GM21529 (cell line): ENCODE results near the gene HEXB.
A peak's percentile ranks its signal among the peaks of the same experiment; 100 is the strongest.
"Not testable (repeated sequence)": the region's sequence is repeated elsewhere in the genome, so short reads cannot be mapped to it uniquely, and the experiment has no call there.

Experiments used
- ATAC-seq: cut with Tn5 transposase; IDR thresholded peaks from one replicate; pipeline ENCODE4 v1.9.1; 2021; ENCODE audit not compliant: unreplicated experiment

Gene HEXB

GRCh38 chr5:74657165-74657564, 27.9 kb upstream of the HEXB start:
- no peak for ATAC-seq

GRCh38 chr5:74659172-74659571, 25.9 kb upstream of the HEXB start:
- ATAC-seq = no peak

GRCh38 chr5:74660140-74660539, 24.9 kb upstream of the HEXB start:
- no peak for ATAC-seq

- no peak for ATAC-seq
Measured at GRCh38 chr5:74660873-74661272, 24.2 kb upstream of the HEXB start.

GRCh38 chr5:74664551-74664950, 20.5 kb upstream of the HEXB start:
- ATAC-seq = no peak

- ATAC-seq = no peak
Measured at GRCh38 chr5:74665273-74665672, 19.8 kb upstream of the HEXB start.

- no peak for ATAC-seq
Measured at GRCh38 chr5:74665816-74666215, 19.2 kb upstream of the HEXB start.

GRCh38 chr5:74667396-74667795, 17.6 kb upstream of the HEXB start:
- ATAC-seq = no peak

- no peak for ATAC-seq
Measured at GRCh38 chr5:74669821-74670220, 15.2 kb upstream of the HEXB start.

- no peak for ATAC-seq
Measured at GRCh38 chr5:74670396-74671038, 14.5 kb upstream of the HEXB start.

- ATAC-seq = no peak
Measured at GRCh38 chr5:74672215-74672877, 12.7 kb upstream of the HEXB start.

- ATAC-seq = no peak
Measured at GRCh38 chr5:74673011-74673790, 11.8 kb upstream of the HEXB start.

GRCh38 chr5:74676466-74676865, 8.6 kb upstream of the HEXB start:
- not testable (repeated sequence) for ATAC-seq

GRCh38 chr5:74678123-74678522, 6.9 kb upstream of the HEXB start:
- ATAC-seq = not testable (repeated sequence)

GRCh38 chr5:74679300-74679699, 5.7 kb upstream of the HEXB start:
- ATAC-seq = not testable (repeated sequence)

GRCh38 chr5:74679966-74680365, 5.1 kb upstream of the HEXB start:
- no peak for ATAC-seq

GRCh38 chr5:74685979-74686631, 1.1 kb downstream of the HEXB start:
- ATAC-seq = peak; percentile 45

- ATAC-seq = no peak
Measured at GRCh38 chr5:74686962-74687751, 2.1 kb downstream of the HEXB start.

- no peak for ATAC-seq
Measured at GRCh38 chr5:74693191-74693590, 8.2 kb downstream of the HEXB start.

GRCh38 chr5:74717596-74717995, 32.6 kb downstream of the HEXB start:
- ATAC-seq = no peak

GRCh38 chr5:74722271-74722670, 37.2 kb downstream of the HEXB start:
- ATAC-seq = no peak
